Fibroblast of pulmonary artery (primary cell): Measurements from ENCODE around the gene CACNA1C.

Source experiments
- DNase-seq: peaks from one replicate; pipeline ENCODE4 v3.0.0-alpha.2; 2010; ENCODE audit warnings: low read depth
- H3K4me3 ChIP-seq: replicated peaks from 2 replicates; pipeline ENCODE4 v1.5.1; 2011; ENCODE audit warnings: low read depth, mild to moderate bottlenecking, control low read depth, low read length, moderate library complexity
- CTCF ChIP-seq: IDR thresholded peaks from 2 replicates; pipeline ENCODE4 v1.5.1; 2011; ENCODE audit warnings: mild to moderate bottlenecking, control low read depth, low read length, inconsistent platforms; ENCODE audit errors: missing control alignments

Gene CACNA1C

DNA sequence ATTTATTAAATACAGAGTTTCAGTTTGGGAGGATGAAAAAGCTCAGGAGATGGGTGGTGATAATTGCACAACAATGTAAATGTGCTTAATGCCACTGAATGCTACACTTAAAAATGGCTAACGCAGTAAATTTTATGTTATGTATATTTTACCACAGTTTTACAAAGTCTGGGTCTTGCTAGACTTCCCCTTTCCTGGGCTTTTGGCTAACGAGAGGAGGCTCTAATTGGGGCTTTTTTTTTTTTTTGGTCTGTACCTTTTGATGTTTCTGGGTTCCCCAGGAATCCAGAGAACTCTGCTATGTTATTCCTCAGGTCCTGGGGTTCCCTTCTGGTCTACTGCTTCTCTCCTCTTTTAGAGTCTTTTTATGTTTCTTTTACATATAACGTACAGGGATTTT, 355.5 kb downstream of the CACNA1C start:
- TF ChIP-seq CTCF, result no peak
- H3K4me3 ChIP-seq, result no peak overlapping the region
- DNase-seq, result no peak

GRCh38 chr12:2409656-2410265, 357.0 kb downstream of the CACNA1C start:
- DNase-seq, result no peak
- no peak for TF ChIP-seq CTCF

GRCh38 chr12:2410496-2410895, 357.7 kb downstream of the CACNA1C start:
- DNase-seq, result no peak
- no peak overlapping the region for H3K4me3 ChIP-seq
- TF ChIP-seq CTCF, result no peak

More at GRCh38 chr12:2409656-2410265, 357.0 kb downstream of the CACNA1C start:
- H3K4me3 ChIP-seq, result no peak overlapping the region

DNA sequence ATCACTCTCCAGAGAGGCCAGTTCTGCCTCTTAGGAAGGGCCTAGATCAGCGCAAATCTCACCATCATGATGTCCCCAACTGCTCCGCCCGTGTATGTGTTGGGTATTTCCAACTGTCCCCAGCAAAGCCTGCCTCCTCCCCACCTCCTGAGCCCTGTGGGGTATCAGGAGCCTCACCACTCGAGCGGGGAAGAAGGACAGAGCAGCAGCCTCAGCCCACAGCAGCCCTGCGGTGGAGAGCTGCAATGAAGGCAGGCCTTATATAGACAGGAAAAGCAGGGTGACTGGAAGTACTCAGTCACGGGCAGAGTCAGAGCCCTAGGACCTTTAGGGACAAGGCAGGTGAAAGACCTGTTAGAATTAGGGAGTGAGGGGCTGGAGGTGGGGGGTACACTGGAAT, 358.2 kb downstream of the CACNA1C start:
- DNase-seq, result no peak
- TF ChIP-seq CTCF, result no peak
- H3K4me3 ChIP-seq, result no peak overlapping the region

DNA sequence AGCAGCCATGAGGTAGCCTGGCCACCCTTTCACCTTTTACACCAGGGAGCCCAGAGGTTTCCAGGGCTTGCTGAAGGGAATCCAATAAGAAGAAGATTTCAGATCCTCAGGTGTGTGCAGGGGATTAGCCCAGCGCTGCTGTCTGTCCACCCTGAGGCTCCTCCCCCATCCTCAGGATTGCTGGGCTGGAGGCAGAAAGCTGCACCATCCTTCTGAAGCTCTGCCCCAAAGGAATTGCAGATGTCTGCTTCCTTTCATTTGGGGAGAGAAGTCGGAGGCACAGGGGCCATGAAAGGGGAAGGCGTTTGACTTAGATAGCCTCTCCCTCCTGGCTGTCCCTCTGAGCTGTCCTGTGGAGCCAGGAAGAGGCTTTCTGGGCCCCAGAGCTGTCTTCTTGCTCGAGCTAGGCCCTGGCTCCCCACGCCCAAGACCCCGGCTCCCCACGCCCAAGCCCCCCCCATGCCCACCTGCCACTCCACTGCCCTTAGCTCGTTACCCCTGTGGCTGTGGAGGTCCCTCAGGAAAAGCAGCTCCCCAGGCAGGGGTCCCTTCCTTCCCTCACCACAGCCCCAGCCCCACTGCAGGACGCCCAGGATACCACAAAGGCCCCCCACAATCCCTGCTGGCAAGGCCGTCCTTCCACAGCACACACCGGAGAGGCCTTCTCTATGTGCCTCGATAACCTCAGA, 359.0 kb downstream of the CACNA1C start:
- no peak for DNase-seq
- TF ChIP-seq CTCF, result no peak
- H3K4me3 ChIP-seq, result no peak overlapping the region

GRCh38 chr12:2412305-2412643, 359.5 kb downstream of the CACNA1C start:
- DNase-seq, result no peak
- TF ChIP-seq CTCF, result no peak
- H3K4me3 ChIP-seq, result no peak overlapping the region

DNA sequence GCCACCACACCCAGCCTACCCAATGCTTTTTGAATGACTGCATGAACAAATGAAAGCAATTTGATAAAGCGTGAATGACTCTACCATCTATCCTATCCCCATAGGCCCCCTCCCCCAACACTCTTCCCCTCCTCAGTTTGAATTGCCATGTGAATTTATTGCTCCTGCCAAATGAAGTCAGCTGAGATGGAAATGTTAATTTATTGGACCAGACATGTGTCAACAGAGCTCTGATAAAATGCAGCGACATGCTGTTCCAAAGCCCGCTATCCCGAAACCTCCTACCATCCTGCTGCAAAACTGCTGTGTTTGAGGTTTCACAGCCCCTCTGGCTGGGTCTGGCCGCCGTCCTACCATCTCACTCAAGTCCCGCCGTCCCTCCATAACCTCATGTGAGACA, 360.5 kb downstream of the CACNA1C start:
- H3K4me3 ChIP-seq, result no peak overlapping the region
- TF ChIP-seq CTCF, result no peak
- no peak for DNase-seq
